HepG2 (cell line): ENCODE data around the gene NTN3. TPM values are rescaled to one million over a fixed set of nuclear protein-coding genes. Genes with fewer than 3 reads are reported as not detected.

Source experiments
- GATA4 ChIP-seq: sonication (generic); IDR thresholded peaks from 2 replicates; pipeline ENCODE4 v1.6.1; 2016; ENCODE audit warnings: antibody characterized with exemption, low read depth, borderline replicate concordance
- ISX ChIP-seq: sonication (generic); formaldehyde crosslinking; conservative IDR thresholded peaks from 2 replicates; pipeline ENCODE4 v1.5.0; 2020; ENCODE audit warnings: missing genetic modification reagents
- JUN ChIP-seq: sonication (generic); formaldehyde crosslinking; IDR thresholded peaks from 2 replicates; pipeline ENCODE4 v1.4.0; 2020; ENCODE audit warnings: mild to moderate bottlenecking, missing genetic modification reagents
- MTF2 ChIP-seq: sonication (generic); formaldehyde crosslinking; IDR thresholded peaks from 2 replicates; pipeline ENCODE4 v1.5.0; 2020; ENCODE audit warnings: missing genetic modification reagents, borderline replicate concordance
- RARA ChIP-seq: IDR thresholded peaks from 2 replicates; pipeline ENCODE4 v1.6.1; 2016; ENCODE audit warnings: missing genetic modification reagents, missing compliant biosample characterization
- SP4 ChIP-seq: sonication (generic); formaldehyde crosslinking; IDR thresholded peaks from 2 replicates; pipeline ENCODE4 v1.8.1; 2023; ENCODE audit warnings: mild to moderate bottlenecking, missing genetic modification reagents
- ZBTB42 ChIP-seq: sonication (generic); formaldehyde crosslinking; IDR thresholded peaks from 2 replicates; pipeline ENCODE4 v1.5.0; 2020; ENCODE audit warnings: mild to moderate bottlenecking, missing genetic modification reagents
- ZNF253 ChIP-seq: sonication (generic); formaldehyde crosslinking; IDR thresholded peaks from 2 replicates; pipeline ENCODE4 v1.8.0; 2022; ENCODE audit warnings: mild to moderate bottlenecking, missing genetic modification reagents, borderline replicate concordance
- polyA plus RNA-seq, 8 experiments: library from polyadenylated mRNA; depleted of rRNA in 3 of 8; stranded (reverse) in 7 of 8; unstranded in 1 of 8; fragments of >200 nt; fragmentation: Illumina TruSeq in 4 of 8; extraction: Trizol in 4 of 8; gene quantifications; 2 replicates each; pipeline versions ENCODE4 v1.2.1 to v1.2.3, GENCODE V29; 2011 to 2016; ENCODE audit warnings: low read depth in 4 of 8, missing spikeins in 1 of 8, mixed read lengths in 1 of 8; ENCODE audit not compliant: insufficient read depth in 1 of 8
- total RNA-seq, 5 experiments: library from RNA; depleted of rRNA; stranded (reverse); fragments of >200 nt; fragmentation: Illumina TruSeq; extraction: Trizol; gene quantifications; 2 replicates each; pipeline ENCODE4 v1.2.3, GENCODE V29; 2016; ENCODE audit warnings: low read depth in 1 of 5
- TF ChIP-seq, protein P1 (sequence below), 2 experiments: sonication (generic) in 1 of 2; formaldehyde crosslinking in 1 of 2; IDR thresholded peaks; 2 replicates each; pipeline versions ENCODE4 v1.5.1 to v1.6.1; 2011 to 2020; ENCODE audit warnings: borderline replicate concordance in 1 of 2, low read depth in 1 of 2, low read length in 1 of 2, mild to moderate bottlenecking in 1 of 2, missing genetic modification reagents in 1 of 2, moderate library complexity in 1 of 2
- TF ChIP-seq, protein P2 (sequence below): sonication (generic); formaldehyde crosslinking; conservative IDR thresholded peaks from 2 replicates; pipeline ENCODE4 v1.8.1; 2023; ENCODE audit warnings: missing genetic modification reagents
- TF ChIP-seq, protein P3 (sequence below): sonication (generic); formaldehyde crosslinking; IDR thresholded peaks from 2 replicates; pipeline ENCODE4 v1.5.1; 2020; ENCODE audit warnings: mild to moderate bottlenecking, missing genetic modification reagents, moderate library complexity

Gene NTN3
- total and polyA plus RNA-seq, 2 of the 13 experiments (the other 11 are each of a cell fraction or from before 2014, with no cell fraction given): 0.09 to 0.20 TPM

DNA sequence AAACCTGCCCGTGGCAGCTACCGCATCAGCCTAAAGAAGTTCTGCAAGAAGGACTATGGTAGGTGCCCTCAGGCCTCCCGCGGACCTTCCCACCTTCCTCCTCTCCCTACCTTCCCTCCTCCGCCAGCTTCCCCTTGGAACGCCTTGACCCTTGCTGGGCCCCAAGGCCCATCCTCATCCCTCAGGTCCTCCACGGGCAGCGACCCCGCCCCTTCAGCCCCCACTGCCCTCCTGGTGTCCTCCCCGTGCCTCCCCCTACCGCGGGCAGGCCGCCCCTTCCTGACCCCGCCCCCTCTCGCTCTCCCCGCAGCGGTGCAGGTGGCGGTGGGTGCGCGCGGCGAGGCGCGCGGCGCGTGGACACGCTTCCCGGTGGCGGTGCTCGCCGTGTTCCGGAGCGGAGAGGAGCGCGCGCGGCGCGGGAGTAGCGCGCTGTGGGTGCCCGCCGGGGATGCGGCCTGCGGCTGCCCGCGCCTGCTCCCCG, 2.4 kb downstream of the NTN3 start (continued):
- TF ChIP-seq ZNF253 (no peak), SP4 (CRISPR knock-in tag) (peak; percentile 64; the same call in 1 of the 2 replicates), MTF2 (CRISPR knock-in tag) (no peak), GATA4 (no peak), ZBTB42 (no peak), JUN (CRISPR knock-in tag) (no peak), ISX (CRISPR knock-in tag) (no peak), RARA (CRISPR knock-in tag) (no peak)
- TF ChIP-seq, protein P1, sequence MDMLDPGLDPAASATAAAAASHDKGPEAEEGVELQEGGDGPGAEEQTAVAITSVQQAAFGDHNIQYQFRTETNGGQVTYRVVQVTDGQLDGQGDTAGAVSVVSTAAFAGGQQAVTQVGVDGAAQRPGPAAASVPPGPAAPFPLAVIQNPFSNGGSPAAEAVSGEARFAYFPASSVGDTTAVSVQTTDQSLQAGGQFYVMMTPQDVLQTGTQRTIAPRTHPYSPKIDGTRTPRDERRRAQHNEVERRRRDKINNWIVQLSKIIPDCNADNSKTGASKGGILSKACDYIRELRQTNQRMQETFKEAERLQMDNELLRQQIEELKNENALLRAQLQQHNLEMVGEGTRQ (IDR thresholded peaks at IDR 0.05; ENCODE audit: low read depth, low read length): no peak
- TF ChIP-seq, protein P1 (CRISPR knock-in tag; IDR thresholded peaks at IDR 0.05; ENCODE audit: borderline replicate concordance): no peak
- TF ChIP-seq, protein P2, sequence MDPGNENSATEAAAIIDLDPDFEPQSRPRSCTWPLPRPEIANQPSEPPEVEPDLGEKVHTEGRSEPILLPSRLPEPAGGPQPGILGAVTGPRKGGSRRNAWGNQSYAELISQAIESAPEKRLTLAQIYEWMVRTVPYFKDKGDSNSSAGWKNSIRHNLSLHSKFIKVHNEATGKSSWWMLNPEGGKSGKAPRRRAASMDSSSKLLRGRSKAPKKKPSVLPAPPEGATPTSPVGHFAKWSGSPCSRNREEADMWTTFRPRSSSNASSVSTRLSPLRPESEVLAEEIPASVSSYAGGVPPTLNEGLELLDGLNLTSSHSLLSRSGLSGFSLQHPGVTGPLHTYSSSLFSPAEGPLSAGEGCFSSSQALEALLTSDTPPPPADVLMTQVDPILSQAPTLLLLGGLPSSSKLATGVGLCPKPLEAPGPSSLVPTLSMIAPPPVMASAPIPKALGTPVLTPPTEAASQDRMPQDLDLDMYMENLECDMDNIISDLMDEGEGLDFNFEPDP: no peak
- TF ChIP-seq, protein P3, sequence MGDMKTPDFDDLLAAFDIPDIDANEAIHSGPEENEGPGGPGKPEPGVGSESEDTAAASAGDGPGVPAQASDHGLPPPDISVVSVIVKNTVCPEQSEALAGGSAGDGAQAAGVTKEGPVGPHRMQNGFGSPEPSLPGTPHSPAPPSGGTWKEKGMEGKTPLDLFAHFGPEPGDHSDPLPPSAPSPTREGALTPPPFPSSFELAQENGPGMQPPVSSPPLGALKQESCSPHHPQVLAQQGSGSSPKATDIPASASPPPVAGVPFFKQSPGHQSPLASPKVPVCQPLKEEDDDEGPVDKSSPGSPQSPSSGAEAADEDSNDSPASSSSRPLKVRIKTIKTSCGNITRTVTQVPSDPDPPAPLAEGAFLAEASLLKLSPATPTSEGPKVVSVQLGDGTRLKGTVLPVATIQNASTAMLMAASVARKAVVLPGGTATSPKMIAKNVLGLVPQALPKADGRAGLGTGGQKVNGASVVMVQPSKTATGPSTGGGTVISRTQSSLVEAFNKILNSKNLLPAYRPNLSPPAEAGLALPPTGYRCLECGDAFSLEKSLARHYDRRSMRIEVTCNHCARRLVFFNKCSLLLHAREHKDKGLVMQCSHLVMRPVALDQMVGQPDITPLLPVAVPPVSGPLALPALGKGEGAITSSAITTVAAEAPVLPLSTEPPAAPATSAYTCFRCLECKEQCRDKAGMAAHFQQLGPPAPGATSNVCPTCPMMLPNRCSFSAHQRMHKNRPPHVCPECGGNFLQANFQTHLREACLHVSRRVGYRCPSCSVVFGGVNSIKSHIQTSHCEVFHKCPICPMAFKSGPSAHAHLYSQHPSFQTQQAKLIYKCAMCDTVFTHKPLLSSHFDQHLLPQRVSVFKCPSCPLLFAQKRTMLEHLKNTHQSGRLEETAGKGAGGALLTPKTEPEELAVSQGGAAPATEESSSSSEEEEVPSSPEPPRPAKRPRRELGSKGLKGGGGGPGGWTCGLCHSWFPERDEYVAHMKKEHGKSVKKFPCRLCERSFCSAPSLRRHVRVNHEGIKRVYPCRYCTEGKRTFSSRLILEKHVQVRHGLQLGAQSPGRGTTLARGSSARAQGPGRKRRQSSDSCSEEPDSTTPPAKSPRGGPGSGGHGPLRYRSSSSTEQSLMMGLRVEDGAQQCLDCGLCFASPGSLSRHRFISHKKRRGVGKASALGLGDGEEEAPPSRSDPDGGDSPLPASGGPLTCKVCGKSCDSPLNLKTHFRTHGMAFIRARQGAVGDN (CRISPR knock-in tag): no peak
